HFFc6 (cell line): ENCODE measurements around the gene CEP89. TPM values are rescaled to one million over a fixed set of nuclear protein-coding genes. Genes with fewer than 3 reads are reported as not detected.

Experiments
- DNase-seq: peaks from one replicate; pipeline ENCODE4 v3.0.0-alpha.2; 2018
- H3K27ac Mint-ChIP-seq: 2 replicates; pipeline ENCODE4 v1.8.0; 2020; ENCODE audit warnings: mild to moderate bottlenecking, mixed read lengths
- H3K27me3 Mint-ChIP-seq: 2 replicates; pipeline ENCODE4 v1.8.0; 2021; ENCODE audit warnings: mild to moderate bottlenecking, moderate library complexity, mixed read lengths; ENCODE audit not compliant: insufficient read depth
- H3K36me3 Mint-ChIP-seq: 2 replicates; pipeline ENCODE4 v1.8.0; 2021; ENCODE audit warnings: low read depth, mixed read lengths
- H3K4me1 Mint-ChIP-seq: 2 replicates; pipeline ENCODE4 v1.8.0; 2020; ENCODE audit warnings: low read depth, mixed read lengths
- H3K4me3 Mint-ChIP-seq: 2 replicates; pipeline ENCODE4 v1.8.0; 2020; ENCODE audit warnings: mild to moderate bottlenecking, moderate library complexity, mixed read lengths
- H3K9me3 Mint-ChIP-seq: 2 replicates; pipeline ENCODE4 v1.8.0; 2020; ENCODE audit warnings: mild to moderate bottlenecking, mixed read lengths
- total RNA-seq, 6 experiments: library from RNA; stranded (reverse); fragmentation: NEBNext Ultra II Directional; extraction: Animal tissue kit (Norgen Biotek cat#: 25700); gene quantifications; 2 replicates in 1 of 6; 3 replicates in 5 of 6; pipeline ENCODE4 v1.2.3, GENCODE V29; 2021
- TF ChIP-seq, protein P1 (sequence below): fragments of 200-600 bp; sonication (generic); IDR thresholded peaks from 2 replicates; pipeline ENCODE4 v1.5.0; 2021; ENCODE audit warnings: antibody characterized with exemption, mild to moderate bottlenecking

CEP89 gene
- total RNA-seq, 6 experiments from 2014 or later = 27.3 to 32.1 (median 30.9) TPM

DNA sequence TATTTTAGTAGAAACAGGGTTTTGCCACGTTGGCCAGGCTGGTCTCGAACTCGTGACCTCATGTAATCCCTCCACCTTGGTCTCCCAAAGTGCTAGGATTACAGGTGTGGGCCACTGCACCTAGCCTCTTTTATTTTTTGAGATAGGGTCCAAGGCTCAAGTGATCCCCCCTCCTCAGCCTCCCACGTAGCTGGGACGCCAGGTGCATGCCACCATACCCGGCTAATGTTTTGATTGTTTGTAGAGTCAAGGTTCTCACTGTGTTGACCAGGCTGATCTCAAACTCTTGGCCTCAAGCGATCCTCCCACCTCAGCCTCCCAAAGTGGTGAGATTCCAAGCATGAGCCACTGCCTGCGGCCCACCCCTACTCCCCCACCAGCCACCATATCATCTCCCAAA, 108.5 kb downstream of the CEP89 start:
- Mint-ChIP-seq H3K27ac (no peak overlapping the region), H3K27me3 (peaks cover 17% of the 10 kb centered on the region), H3K9me3 (no peaks in the 10 kb centered on the region), H3K4me1 (no peaks in the 10 kb centered on the region), H3K36me3 (no peaks in the 10 kb centered on the region), H3K4me3 (no peak overlapping the region)
- TF ChIP-seq, protein P1, sequence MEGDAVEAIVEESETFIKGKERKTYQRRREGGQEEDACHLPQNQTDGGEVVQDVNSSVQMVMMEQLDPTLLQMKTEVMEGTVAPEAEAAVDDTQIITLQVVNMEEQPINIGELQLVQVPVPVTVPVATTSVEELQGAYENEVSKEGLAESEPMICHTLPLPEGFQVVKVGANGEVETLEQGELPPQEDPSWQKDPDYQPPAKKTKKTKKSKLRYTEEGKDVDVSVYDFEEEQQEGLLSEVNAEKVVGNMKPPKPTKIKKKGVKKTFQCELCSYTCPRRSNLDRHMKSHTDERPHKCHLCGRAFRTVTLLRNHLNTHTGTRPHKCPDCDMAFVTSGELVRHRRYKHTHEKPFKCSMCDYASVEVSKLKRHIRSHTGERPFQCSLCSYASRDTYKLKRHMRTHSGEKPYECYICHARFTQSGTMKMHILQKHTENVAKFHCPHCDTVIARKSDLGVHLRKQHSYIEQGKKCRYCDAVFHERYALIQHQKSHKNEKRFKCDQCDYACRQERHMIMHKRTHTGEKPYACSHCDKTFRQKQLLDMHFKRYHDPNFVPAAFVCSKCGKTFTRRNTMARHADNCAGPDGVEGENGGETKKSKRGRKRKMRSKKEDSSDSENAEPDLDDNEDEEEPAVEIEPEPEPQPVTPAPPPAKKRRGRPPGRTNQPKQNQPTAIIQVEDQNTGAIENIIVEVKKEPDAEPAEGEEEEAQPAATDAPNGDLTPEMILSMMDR = no peak
- DNase-seq = no peak

DNA sequence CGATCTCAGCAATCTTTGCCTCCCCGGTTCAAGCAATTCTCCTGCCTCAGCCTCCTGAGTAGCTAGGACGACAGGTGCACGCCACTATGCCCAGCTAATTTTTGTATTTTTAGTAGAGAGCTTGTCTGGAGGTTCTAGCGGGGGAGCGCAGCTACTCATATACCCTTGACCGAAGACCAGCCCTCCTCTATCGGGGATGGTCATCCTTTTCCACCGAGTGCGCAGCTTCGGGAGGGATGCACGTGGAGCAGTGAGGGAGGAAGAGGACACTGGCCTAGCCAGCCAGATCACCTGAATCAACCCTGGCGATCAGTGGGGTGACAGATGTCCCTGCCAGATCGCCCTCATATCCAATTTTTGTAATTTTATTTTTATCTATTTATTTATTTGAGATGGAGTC, 109.0 kb downstream of the CEP89 start:
- no peak for DNase-seq
- Mint-ChIP-seq H3K9me3 (no peaks in the 10 kb centered on the region), H3K27me3 (peaks cover 17% of the 10 kb centered on the region), H3K36me3 (no peaks in the 10 kb centered on the region), H3K27ac (no peak overlapping the region), H3K4me1 (no peaks in the 10 kb centered on the region), H3K4me3 (no peak overlapping the region)
- TF ChIP-seq, protein P1 = no peak

DNA sequence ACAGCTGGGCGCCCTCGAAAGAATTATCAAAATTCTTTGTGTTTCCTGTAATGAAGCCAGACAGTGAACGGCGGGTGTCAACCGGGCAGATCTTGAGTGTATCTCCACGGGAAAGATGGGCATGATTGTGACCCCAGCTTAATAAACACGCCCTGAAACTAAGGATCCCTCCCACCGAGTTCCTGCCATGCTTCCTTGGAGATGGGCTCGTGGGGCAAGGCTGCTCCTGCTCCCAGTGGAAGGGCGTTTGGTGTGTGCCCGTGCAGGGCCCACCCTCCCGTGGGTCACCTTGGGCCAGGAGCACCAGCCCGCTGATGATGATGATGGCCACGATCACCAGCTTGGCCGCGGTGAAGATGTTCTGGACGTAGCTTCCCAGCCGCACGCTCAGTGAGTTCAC, 109.6 kb downstream of the CEP89 start:
- Mint-ChIP-seq H3K36me3 (no peaks in the 10 kb centered on the region), H3K4me1 (no peaks in the 10 kb centered on the region), H3K9me3 (no peaks in the 10 kb centered on the region), H3K27me3 (peaks cover 17% of the 10 kb centered on the region), H3K4me3 (no peak overlapping the region), H3K27ac (no peak overlapping the region)
- DNase-seq = no peak
- TF ChIP-seq, protein P1 = no peak

DNA sequence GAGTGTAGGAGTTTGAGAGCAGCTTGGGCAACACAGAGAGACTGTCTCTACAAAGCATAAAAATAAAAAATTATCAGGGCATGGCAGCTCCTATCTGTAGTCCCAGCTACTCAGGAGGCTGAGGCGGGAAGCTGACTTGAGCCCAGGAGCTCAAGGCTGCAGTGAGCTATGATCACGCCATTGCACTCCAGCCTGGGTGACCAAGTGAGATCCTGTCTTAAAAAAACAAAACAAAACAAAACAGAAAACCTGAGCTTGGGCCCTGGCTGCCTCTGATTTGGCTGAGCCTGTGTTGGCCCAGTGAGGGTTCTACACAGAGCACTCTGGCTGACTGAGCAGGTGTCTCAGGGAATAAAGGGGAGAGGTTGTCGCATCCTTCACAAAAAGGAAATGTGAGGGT, 110.2 kb downstream of the CEP89 start:
- H3K4me1 Mint-ChIP-seq = no peaks in the 10 kb centered on the region
- H3K27me3 Mint-ChIP-seq = peaks cover 13% of the 10 kb centered on the region
- DNase-seq = no peak
- H3K27ac Mint-ChIP-seq = no peak overlapping the region
- TF ChIP-seq, protein P1 = no peak
- no peak overlapping the region for H3K4me3 Mint-ChIP-seq
- no peaks in the 10 kb centered on the region for H3K9me3 Mint-ChIP-seq
- H3K36me3 Mint-ChIP-seq = no peaks in the 10 kb centered on the region

DNA sequence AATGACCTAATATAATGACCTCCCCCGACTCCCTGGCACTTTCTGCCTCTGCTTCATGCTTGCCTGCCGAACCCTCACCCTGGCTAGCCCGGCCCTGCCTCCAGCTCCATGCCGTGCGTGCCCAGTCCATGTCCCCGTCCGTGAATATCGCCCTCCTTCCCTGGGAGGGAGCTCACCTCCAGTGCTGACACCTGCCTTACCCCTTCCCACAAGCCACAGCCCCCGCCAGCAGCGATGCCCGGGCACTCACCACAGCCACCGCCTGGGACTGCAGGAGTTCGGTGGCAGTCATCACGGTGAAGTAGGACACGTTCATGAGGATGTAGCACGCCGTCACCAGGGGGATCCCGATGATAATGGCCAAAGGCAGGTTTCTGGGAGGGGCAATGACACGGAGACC, 112.2 kb downstream of the CEP89 start:
- Mint-ChIP-seq H3K36me3 (no peaks in the 10 kb centered on the region), H3K4me1 (no peaks in the 10 kb centered on the region), H3K27me3 (peaks cover 5% of the 10 kb centered on the region), H3K9me3 (no peaks in the 10 kb centered on the region), H3K27ac (no peak overlapping the region), H3K4me3 (no peak overlapping the region)
- no peak for DNase-seq
- TF ChIP-seq, protein P1 = no peak

DNA sequence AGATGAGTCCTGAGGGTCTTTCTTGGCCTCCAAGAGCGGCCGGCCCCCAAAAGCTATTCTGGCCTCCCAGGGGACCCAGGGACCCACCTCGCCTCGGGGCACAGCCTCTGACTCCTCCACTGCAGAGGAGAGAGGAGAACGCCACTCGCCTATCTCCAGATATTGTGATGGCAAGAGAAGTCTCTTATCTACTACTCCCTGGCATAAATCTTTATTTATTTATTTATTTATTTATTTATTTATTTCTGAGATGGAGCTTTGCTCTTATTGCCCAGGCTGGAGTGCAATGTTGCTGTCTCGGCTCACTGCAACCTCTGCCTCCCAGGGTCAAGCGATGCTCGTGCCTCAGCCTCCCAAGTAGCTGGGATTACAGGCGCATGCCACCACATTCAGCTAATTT, 113.2 kb downstream of the CEP89 start:
- H3K27ac Mint-ChIP-seq = no peak overlapping the region
- TF ChIP-seq, protein P1 = no peak
- H3K4me1 Mint-ChIP-seq = no peaks in the 10 kb centered on the region
- no peaks in the 10 kb centered on the region for H3K9me3 Mint-ChIP-seq
- H3K27me3 Mint-ChIP-seq = peaks cover 8% of the 10 kb centered on the region
- no peaks in the 10 kb centered on the region for H3K36me3 Mint-ChIP-seq
- no peak overlapping the region for H3K4me3 Mint-ChIP-seq
- no peak for DNase-seq
